ENCODE results near the gene KNSTRN.

The KNSTRN gene

GRCh38 chr15:40397688-40398412 lies 15.3 kb downstream of the KNSTRN start:
- no peak for TF ChIP-seq CTCF (IDR thresholded peaks at IDR 0.05)
- no peak for DNase-seq
- Mint-ChIP-seq H3K27ac (no peak overlapping the region), H3K9me3 (no peaks in the 10 kb centered on the region), H3K4me1 (no peaks in the 10 kb centered on the region), H3K4me3 (no peak overlapping the region), H3K27me3 (ENCODE audit: low read depth, poor library complexity) (no peaks in the 10 kb centered on the region), H3K36me3 (ENCODE audit: low read depth) (peaks cover 26% of the 10 kb centered on the region)

- Mint-ChIP-seq H3K27ac (peak overlapping the region; percentile 41), H3K36me3 (ENCODE audit: low read depth) (peaks cover 20% of the 10 kb centered on the region), H3K4me3 (no peak overlapping the region), H3K27me3 (ENCODE audit: low read depth, poor library complexity) (peaks cover 2% of the 10 kb centered on the region), H3K4me1 (no peaks in the 10 kb centered on the region), H3K9me3 (no peaks in the 10 kb centered on the region)
- no peak for TF ChIP-seq CTCF (IDR thresholded peaks at IDR 0.05)
- DNase-seq, result no peak
These were observed 15.9 kb downstream of the KNSTRN start for GRCh38 chr15:40398413-40398873.

- no peak overlapping the region for H3K27ac Mint-ChIP-seq
- H3K36me3 Mint-ChIP-seq (ENCODE audit: low read depth), result peaks cover 13% of the 10 kb centered on the region
- TF ChIP-seq CTCF (IDR thresholded peaks at IDR 0.05), result no peak
- H3K9me3 Mint-ChIP-seq, result no peaks in the 10 kb centered on the region
- peaks cover 6% of the 10 kb centered on the region for H3K27me3 Mint-ChIP-seq (ENCODE audit: low read depth, poor library complexity)
- H3K4me3 Mint-ChIP-seq, result no peak overlapping the region
- DNase-seq, result no peak
- H3K4me1 Mint-ChIP-seq, result no peaks in the 10 kb centered on the region
These were observed 16.8 kb downstream of the KNSTRN start for GRCh38 chr15:40399370-40399769.

GRCh38 chr15:40405501-40406381 lies 23.2 kb downstream of the KNSTRN start, which contains the start of gene IVD:
Gene IVD (plus strand): TSS chr15:40405795. CDS start chr15:40405828, 33 bp downstream.
- Mint-ChIP-seq H3K4me3 (peak within 1 kb of the TSS; percentile 88), H3K27ac (peak within 1 kb of the TSS; percentile 68), H3K36me3 (ENCODE audit: low read depth) (peaks cover 19% of the 10 kb centered on the region), H3K27me3 (ENCODE audit: low read depth, poor library complexity) (peaks cover 6% of the 10 kb centered on the region), H3K9me3 (no peaks in the 10 kb centered on the region), H3K4me1 (peaks cover 34% of the 10 kb centered on the region)
- peak; percentile 93 for DNase-seq
- TF ChIP-seq CTCF (IDR thresholded peaks at IDR 0.05), result no peak

GRCh38 chr15:40407330-40407990 lies 24.9 kb downstream of the KNSTRN start:
- DNase-seq, result no peak
- Mint-ChIP-seq H3K4me3 (peak overlapping the region; percentile 88), H3K9me3 (no peaks in the 10 kb centered on the region), H3K36me3 (ENCODE audit: low read depth) (peaks cover 36% of the 10 kb centered on the region), H3K4me1 (peaks cover 34% of the 10 kb centered on the region), H3K27me3 (ENCODE audit: low read depth, poor library complexity) (peaks cover 6% of the 10 kb centered on the region), H3K27ac (peak overlapping the region; percentile 68)
- no peak for TF ChIP-seq CTCF (IDR thresholded peaks at IDR 0.05)
